Thoracic aorta (tissue), 2 donors: ENCODE results near the gene CLSTN2. TPM values are rescaled to one million over a fixed set of nuclear protein-coding genes. Genes with fewer than 3 reads are reported as not detected.

ENCODE experiments used
- ATAC-seq: fragments of 150-250 bp; one replicate; pipeline ENCODE4 v1.8.0; 2017; ENCODE audit warnings: low read depth; ENCODE audit not compliant: insufficient number of reproducible peaks, low FRiP score
- DNase-seq: peaks from one replicate; pipeline ENCODE4 v3.0.0-alpha.2; 2020; ENCODE audit warnings: low spot score
- H3K27ac ChIP-seq, 2 donors: fragments of 200-600 bp; sonication (generic); 1 replicate in 1 of 2; 2 replicates in 1 of 2; pipeline ENCODE4 v1.5.1; 2016; ENCODE audit warnings: mild to moderate bottlenecking in 2 of 2, moderate library complexity in 2 of 2
- H3K27me3 ChIP-seq: fragments of 200-600 bp; sonication (generic); replicated peaks from 2 replicates; pipeline ENCODE4 v1.6.0; 2016; ENCODE audit warnings: mild to moderate bottlenecking; ENCODE audit not compliant: insufficient read depth
- H3K36me3 ChIP-seq: fragments of 200-600 bp; sonication (generic); one replicate; pipeline ENCODE4 v1.5.1; 2016
- H3K4me1 ChIP-seq, 2 donors: fragments of 200-600 bp; sonication (generic); 1 replicate in 1 of 2; 2 replicates in 1 of 2; pipeline versions ENCODE4 v1.5.1 to v1.6.0; 2016; ENCODE audit warnings: low read depth in 2 of 2, mild to moderate bottlenecking in 1 of 2; ENCODE audit not compliant: control insufficient read depth in 1 of 2
- H3K4me3 ChIP-seq: fragments of 200-600 bp; sonication (generic); 2 replicates; pipeline ENCODE4 v1.5.1; 2016; ENCODE audit warnings: mild to moderate bottlenecking
- H3K9me3 ChIP-seq: fragments of 200-600 bp; sonication (generic); 2 replicates; pipeline ENCODE4 v1.5.1; 2016
- CTCF ChIP-seq: fragments of 200-600 bp; sonication (generic); IDR thresholded peaks from one replicate; pipeline ENCODE4 v1.5.1; 2019; ENCODE audit warnings: antibody characterized with exemption
- total RNA-seq, 2 donors: library from RNA; depleted of rRNA; stranded (reverse); fragments of >200 nt; gene quantifications; one replicate each; pipeline versions ENCODE4 v1.1.0 to v1.2.3, GENCODE V29; 2016

The CLSTN2 gene
- total RNA-seq, 2 donors from 2014 or later, result 7.6 to 15.7 TPM

- Histone ChIP-seq H3K27me3 (no peaks in the 10 kb centered on the region), H3K4me1 (no peaks in the 10 kb centered on the region), H3K27ac (no peak overlapping the region), H3K4me3 (no peak overlapping the region), H3K9me3 (no peaks in the 10 kb centered on the region), H3K36me3 (no peaks in the 10 kb centered on the region)
- no peak for TF ChIP-seq CTCF
- ATAC-seq, result no peak
- no peak for DNase-seq
Measured at GRCh38 chr3:140576449-140576848, 641.5 kb downstream of the CLSTN2 start.

DNA sequence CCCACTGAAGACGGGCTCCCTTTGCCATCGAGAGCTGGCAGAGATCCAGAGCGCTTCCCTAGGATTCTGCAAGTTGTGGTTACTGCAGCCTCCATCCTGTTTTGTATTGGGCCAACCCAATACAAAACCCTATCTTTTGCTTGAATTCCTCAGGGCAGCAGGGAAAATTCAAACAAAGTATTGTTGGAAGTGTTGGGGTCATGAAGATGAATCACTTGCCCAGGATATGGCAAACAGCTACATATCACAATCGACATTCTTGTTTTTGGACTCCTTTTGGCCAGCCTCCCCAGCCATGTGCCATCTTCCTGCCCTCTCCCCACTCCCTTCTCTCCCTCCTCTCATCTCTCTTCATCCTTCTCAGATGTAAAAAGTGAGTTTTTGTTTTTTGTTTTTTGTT lies 642.9 kb downstream of the CLSTN2 start:
- Histone ChIP-seq H3K9me3 (no peaks in the 10 kb centered on the region), H3K4me1 (no peaks in the 10 kb centered on the region), H3K27ac (no peak overlapping the region), H3K36me3 (no peaks in the 10 kb centered on the region), H3K27me3 (no peaks in the 10 kb centered on the region), H3K4me3 (no peak overlapping the region)
- DNase-seq, result no peak
- no peak for ATAC-seq
- no peak for TF ChIP-seq CTCF

- ATAC-seq (no peak), DNase-seq (no peak)
- H3K4me1 ChIP-seq, result no peaks in the 10 kb centered on the region
- no peaks in the 10 kb centered on the region for H3K27me3 ChIP-seq
- no peaks in the 10 kb centered on the region for H3K9me3 ChIP-seq
- no peak overlapping the region for H3K4me3 ChIP-seq
- H3K36me3 ChIP-seq, result no peaks in the 10 kb centered on the region
- no peak for TF ChIP-seq CTCF
- H3K27ac ChIP-seq, result no peak overlapping the region
Measured at GRCh38 chr3:140579260-140579659, 644.3 kb downstream of the CLSTN2 start.

DNA sequence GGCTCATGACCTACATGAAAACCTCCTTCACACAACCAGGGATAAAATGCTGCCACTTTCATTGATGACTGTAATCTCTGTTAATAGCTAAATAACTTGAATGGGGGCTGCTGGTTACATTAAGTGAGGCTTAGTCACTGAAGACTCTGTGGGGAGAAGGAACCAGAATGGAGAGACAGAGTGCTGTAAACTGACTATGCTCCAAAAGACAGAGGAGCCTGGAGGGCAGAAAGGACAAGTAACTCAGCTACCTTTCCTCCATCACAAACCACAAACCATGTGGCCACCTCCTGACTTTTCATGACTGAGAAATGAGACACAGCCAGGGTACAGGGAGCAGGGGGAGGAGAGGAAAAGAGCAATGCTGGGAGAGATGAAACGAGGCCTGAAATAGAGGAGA lies 645.8 kb downstream of the CLSTN2 start:
- H3K36me3 ChIP-seq, result no peaks in the 10 kb centered on the region
- no peaks in the 10 kb centered on the region for H3K9me3 ChIP-seq
- no peak for ATAC-seq
- no peaks in the 10 kb centered on the region for H3K4me1 ChIP-seq
- no peaks in the 10 kb centered on the region for H3K27me3 ChIP-seq
- H3K27ac ChIP-seq, result no peak overlapping the region
- DNase-seq, result no peak
- no peak overlapping the region for H3K4me3 ChIP-seq
- TF ChIP-seq CTCF, result no peak

DNA sequence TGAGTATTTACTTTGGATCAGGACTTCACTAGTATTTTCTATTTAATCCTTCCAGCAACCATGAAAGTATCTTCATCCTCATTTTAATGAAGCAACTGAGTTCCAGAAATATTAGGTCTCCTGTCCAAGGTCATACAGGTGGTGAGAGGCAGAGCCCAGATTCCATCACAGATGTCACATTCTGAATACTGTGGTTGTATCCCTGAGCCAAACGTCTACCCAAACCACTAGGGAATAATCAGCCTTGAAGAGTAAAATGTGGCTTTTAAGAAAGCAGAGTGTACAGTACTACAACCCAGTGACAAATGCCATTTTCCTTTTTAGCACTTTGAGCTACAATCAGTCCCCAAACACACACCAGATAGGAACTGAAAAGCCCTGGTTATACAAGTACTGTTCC lies 649.6 kb downstream of the CLSTN2 start:
- Histone ChIP-seq H3K36me3 (no peaks in the 10 kb centered on the region), H3K4me3 (no peak overlapping the region), H3K9me3 (no peaks in the 10 kb centered on the region), H3K27ac (no peak overlapping the region), H3K4me1 (no peaks in the 10 kb centered on the region), H3K27me3 (no peaks in the 10 kb centered on the region)
- DNase-seq (no peak), ATAC-seq (no peak)
- TF ChIP-seq CTCF, result no peak
